HCT116 (cell line): Measurements from ENCODE around the gene PLCD1. TPM values are rescaled to one million over a fixed set of nuclear protein-coding genes. Genes with fewer than 3 reads are reported as not detected.

Source experiments
- ATAC-seq: fragments of 200-7000 bp; cut with Tn5 transposase; 2 replicates; pipeline ENCODE4 v1.9.1; 2020; ENCODE audit warnings: mild to moderate bottlenecking, moderate library complexity
- BruUV-seq: library from RNA; stranded (reverse); fragments of 400-500 nt; replicated peaks from 2 replicates; lab custom pipeline; 2021; lab: Mats Ljungman, UMichigan
- CTCF ChIA-PET: fragments of 300-600 bp; sonication (Branson Sonifier 250); formaldehyde crosslinking; loops from one replicate; lab custom pipeline; 2021; ENCODE audit warnings: antibody characterized with exemption; lab: Charles Lee
- POLR2A ChIA-PET: fragments of 300-600, 350-600 bp; sonication (Branson Sonifier 250); formaldehyde crosslinking; loops from one replicate; lab custom pipeline; 2021; ENCODE audit warnings: antibody characterized with exemption; lab: Charles Lee
- RAD21 ChIA-PET, 2 experiments: fragments of 300-600 bp; sonication (Branson Sonifier 250); formaldehyde crosslinking; loops; one replicate each; lab custom pipeline; 2023; ENCODE audit warnings: low total read pairs in 2 of 2; ENCODE audit not compliant: uncharacterized antibody in 2 of 2, unreplicated experiment in 2 of 2, low non-redundant PET in 1 of 2; lab: Charles Lee
- DNase-seq: peaks from one replicate; pipeline ENCODE4 v3.0.0-alpha.2; 2010; ENCODE audit warnings: low read depth, low spot score
- H2AFZ ChIP-seq: fragments of 200-600 bp; shearing (Covaris generic), sonication (generic); 2 replicates; pipeline ENCODE4 v1.6.1; 2017; ENCODE audit warnings: low read depth, mixed run types, mixed read lengths, antibody characterized with exemption, low read length; ENCODE audit not compliant: poor library complexity, severe bottlenecking
- H3K27ac ChIP-seq: 2 replicates; pipeline ENCODE4 v1.5.1; 2012; ENCODE audit warnings: low read depth, low read length
- H3K27me3 ChIP-seq: fragments of 200-600 bp; sonication (generic); 2 replicates; pipeline ENCODE4 v1.6.1; 2016; ENCODE audit warnings: mixed run types, low read length, mixed read lengths; ENCODE audit not compliant: insufficient read depth
- H3K36me3 ChIP-seq, 2 experiments: fragments of 200-500 bp in 1 of 2; fragments of 200-600 bp in 1 of 2; sonication (Bioruptor generic) in 1 of 2; sonication (generic) in 1 of 2; 2 replicates each; pipeline versions ENCODE4 v1.5.1 to v1.6.1; 2014 to 2016; ENCODE audit warnings: low read length in 2 of 2, inconsistent platforms in 1 of 2, mixed read lengths in 1 of 2, mixed run types in 1 of 2; ENCODE audit not compliant: insufficient read depth in 2 of 2, control insufficient read depth in 1 of 2
- H3K4me1 ChIP-seq, 2 experiments: fragments of 200-600 bp in 1 of 2; sonication (generic) in 1 of 2; 2 replicates each; pipeline versions ENCODE4 v1.5.1 to v1.6.1; 2012 to 2017; ENCODE audit warnings: low read length in 2 of 2, inconsistent platforms in 1 of 2, mild to moderate bottlenecking in 1 of 2, mixed read lengths in 1 of 2, mixed run types in 1 of 2, moderate library complexity in 1 of 2; ENCODE audit not compliant: insufficient read depth in 2 of 2, control insufficient read depth in 1 of 2
- H3K4me2 ChIP-seq: fragments of 200-600 bp; sonication (generic); 2 replicates; pipeline ENCODE4 v1.6.1; 2017; ENCODE audit warnings: mixed run types, low read length, mixed read lengths
- H3K4me3 ChIP-seq, 2 experiments: fragments of 200-600 bp in 1 of 2; sonication (generic) in 1 of 2; replicated peaks in 1 of 2; 2 replicates each; pipeline ENCODE4 v1.5.1; 2011 to 2016; ENCODE audit warnings: low read length in 2 of 2, control low read depth in 1 of 2, low read depth in 1 of 2, mild to moderate bottlenecking in 1 of 2, mixed read lengths in 1 of 2, mixed run types in 1 of 2
- H3K79me2 ChIP-seq: fragments of 200-600 bp; sonication (generic); 2 replicates; pipeline ENCODE4 v1.6.1; 2017; ENCODE audit warnings: mild to moderate bottlenecking, mixed run types, low read length, moderate library complexity, mixed read lengths; ENCODE audit not compliant: insufficient read depth
- H3K9ac ChIP-seq: fragments of 200-600 bp; sonication (generic); 2 replicates; pipeline ENCODE4 v1.6.1; 2016; ENCODE audit warnings: low read length, mixed read lengths
- H3K9me2 ChIP-seq: fragments of 200-600 bp; sonication (generic), shearing (Covaris generic); 2 replicates; pipeline ENCODE4 v1.6.1; 2017; ENCODE audit warnings: mixed run types, mild to moderate bottlenecking, moderate library complexity; ENCODE audit not compliant: insufficient read depth
- H3K9me3 ChIP-seq, 2 experiments: fragments of 200-500 bp in 1 of 2; fragments of 200-600 bp in 1 of 2; sonication (Bioruptor generic) in 1 of 2; sonication (generic) in 1 of 2; 2 replicates each; pipeline ENCODE4 v1.6.1; 2014 to 2017; ENCODE audit warnings: low read length in 2 of 2, mixed read lengths in 2 of 2, inconsistent platforms in 1 of 2, low read depth in 1 of 2, mild to moderate bottlenecking in 1 of 2, mixed run types in 1 of 2, moderate library complexity in 1 of 2; ENCODE audit not compliant: control insufficient read depth in 1 of 2, insufficient read depth in 1 of 2
- H4K20me1 ChIP-seq: fragments of 200-600 bp; sonication (generic), shearing (Covaris generic); 2 replicates; pipeline ENCODE4 v1.6.1; 2017; ENCODE audit warnings: mixed run types, mild to moderate bottlenecking, moderate library complexity; ENCODE audit not compliant: insufficient read depth
- CBX3 ChIP-seq: IDR thresholded peaks from 2 replicates; pipeline ENCODE4 v1.6.1; 2012; ENCODE audit warnings: low read depth
- CEBPB ChIP-seq: IDR thresholded peaks from 2 replicates; pipeline ENCODE4 v1.6.1; 2012; ENCODE audit warnings: low read depth
- EGR1 ChIP-seq: IDR thresholded peaks from 2 replicates; pipeline ENCODE4 v1.6.1; 2012; ENCODE audit warnings: low read depth
- ELF1 ChIP-seq: IDR thresholded peaks from 2 replicates; pipeline ENCODE4 v1.6.1; 2012; ENCODE audit warnings: low read depth, borderline replicate concordance
- EZH2 ChIP-seq: fragments of 200-600 bp; sonication (generic); IDR thresholded peaks from 2 replicates; pipeline ENCODE4 v1.6.1; 2017; ENCODE audit warnings: antibody characterized with exemption, mixed run types
- FOSL1 ChIP-seq: IDR thresholded peaks from 2 replicates; pipeline ENCODE4 v1.6.1; 2012; ENCODE audit warnings: low read depth
- JUND ChIP-seq: IDR thresholded peaks from 2 replicates; pipeline ENCODE4 v1.6.1; 2012
- MAX ChIP-seq: IDR thresholded peaks from 2 replicates; pipeline ENCODE4 v1.6.1; 2012
- POLR2A ChIP-seq: IDR thresholded peaks from 2 replicates; pipeline ENCODE4 v1.7.0; 2011; ENCODE audit warnings: borderline replicate concordance; ENCODE audit not compliant: insufficient read depth, insufficient read length; ENCODE audit errors: extremely low read depth
- POLR2AphosphoS5 ChIP-seq: IDR thresholded peaks from 2 replicates; pipeline ENCODE4 v1.6.1; 2011; ENCODE audit warnings: mild to moderate bottlenecking, low read depth, low read length, moderate library complexity
- RAD21 ChIP-seq: IDR thresholded peaks from 2 replicates; pipeline ENCODE4 v1.6.1; 2012; ENCODE audit warnings: low read depth, mild to moderate bottlenecking
- SIN3A ChIP-seq: IDR thresholded peaks from 2 replicates; pipeline ENCODE4 v1.6.1; 2012; ENCODE audit warnings: low read depth
- SP1 ChIP-seq: IDR thresholded peaks from 2 replicates; pipeline ENCODE4 v1.6.1; 2012; ENCODE audit warnings: low read depth
- SRF ChIP-seq: IDR thresholded peaks from 2 replicates; pipeline ENCODE4 v1.6.1; 2012; ENCODE audit warnings: low read depth
- TCF7L2 ChIP-seq: IDR thresholded peaks from 2 replicates; pipeline ENCODE4 v1.7.0; 2011; ENCODE audit warnings: borderline replicate concordance, inconsistent platforms; ENCODE audit not compliant: insufficient read depth, insufficient read length; ENCODE audit errors: extremely low read depth
- YY1 ChIP-seq: IDR thresholded peaks from 2 replicates; pipeline ENCODE4 v1.6.1; 2011; ENCODE audit warnings: low read length, low read depth, moderate library complexity, mild to moderate bottlenecking; ENCODE audit not compliant: insufficient replicate concordance; ENCODE audit errors: extremely low read depth
- ZNF274 ChIP-seq: fragments of 200-500 bp; sonication (Bioruptor generic); IDR thresholded peaks from 2 replicates; pipeline ENCODE4 v1.6.1; 2014; ENCODE audit warnings: mild to moderate bottlenecking, low read depth, low read length, inconsistent platforms
- intact Hi-C: fragments of 100-400 bp; cut with micrococcal nuclease; formaldehyde crosslinking; loops from 2 replicates; pipeline ENCODE4 v1.10.0; 2022
- total RNA-seq: library from RNA; stranded (reverse); gene quantifications from one replicate; pipeline ENCODE4 v1.2.1, GENCODE V29; 2021; ENCODE audit not compliant: unreplicated experiment
- TF ChIP-seq, protein P1 (sequence below): IDR thresholded peaks from 2 replicates; pipeline ENCODE4 v1.6.1; 2012
- TF ChIP-seq, protein P2 (sequence below), 3 experiments: fragments of 200-600 bp in 1 of 3; sonication (generic) in 1 of 3; IDR thresholded peaks in 2 of 3; conservative IDR thresholded peaks in 1 of 3; 2 replicates each; pipeline ENCODE4 v1.5.1; 2012 to 2017; ENCODE audit warnings: low read depth in 2 of 3, low read length in 2 of 3, antibody characterized with exemption in 1 of 3, borderline replicate concordance in 1 of 3, control low read depth in 1 of 3, mild to moderate bottlenecking in 1 of 3, mixed read lengths in 1 of 3, mixed run types in 1 of 3, moderate library complexity in 1 of 3; ENCODE audit not compliant: insufficient read depth in 1 of 3
- TF ChIP-seq, protein P3 (sequence below): IDR thresholded peaks from 2 replicates; pipeline ENCODE4 v1.6.1; 2011; ENCODE audit warnings: mild to moderate bottlenecking, low read length, moderate library complexity; ENCODE audit not compliant: insufficient replicate concordance; ENCODE audit errors: extremely low read depth

Gene PLCD1
- total RNA-seq, 1 experiment from 2014 or later, result 15.9 TPM

DNA sequence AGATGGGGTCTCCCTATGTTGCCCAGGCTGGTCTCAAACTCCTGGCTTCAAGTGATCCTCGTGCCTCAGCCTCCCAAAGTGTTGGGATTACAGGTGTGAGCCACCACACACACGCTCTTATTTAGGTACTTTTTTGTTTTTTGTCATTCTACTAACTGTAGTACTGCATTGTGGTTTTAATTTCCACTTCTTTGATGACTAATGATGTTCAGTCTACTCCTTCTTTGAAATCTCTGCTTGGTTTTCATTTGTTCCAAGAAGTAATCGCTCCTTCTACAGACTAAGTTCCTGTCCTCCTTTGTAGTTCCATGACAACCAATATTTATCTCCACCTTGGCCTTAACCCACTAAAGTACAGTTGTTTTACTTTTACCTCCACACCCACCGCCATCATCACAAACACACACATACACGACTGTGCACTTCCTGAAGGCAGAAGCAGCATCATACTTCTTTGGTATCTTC is 9.0 kb upstream of the PLCD1 start:
- no TSS peak for BruUV-seq
- Histone ChIP-seq H3K9me3 (no peaks in the 10 kb centered on the region), H3K79me2 (no peaks in the 10 kb centered on the region), H3K4me1 (no peaks in the 10 kb centered on the region), H4K20me1 (no peaks in the 10 kb centered on the region), H3K4me3 (no peak overlapping the region), H3K4me2 (no peak overlapping the region), H2AFZ (no peak overlapping the region), H3K27me3 (no peaks in the 10 kb centered on the region), H3K36me3 (no peaks in the 10 kb centered on the region), H3K27ac (no peak overlapping the region), H3K9me2 (no peaks in the 10 kb centered on the region), H3K9ac (no peak overlapping the region)
- intact Hi-C loops, result no loop called here
- CTCF ChIA-PET, result no interaction called here
- ATAC-seq (no peak), DNase-seq (no peak)
- TF ChIP-seq RAD21 (no peak), TCF7L2 (no peak), SIN3A (no peak), FOSL1 (no peak), JUND (no peak), YY1 (no peak), EGR1 (no peak), POLR2A (no peak), CEBPB (no peak), MAX (no peak), CBX3 (no peak), SRF (no peak), EZH2 (no peak), ELF1 (no peak), POLR2AphosphoS5 (no peak), ZNF274 (no peak), SP1 (no peak)
- TF ChIP-seq, protein P1, sequence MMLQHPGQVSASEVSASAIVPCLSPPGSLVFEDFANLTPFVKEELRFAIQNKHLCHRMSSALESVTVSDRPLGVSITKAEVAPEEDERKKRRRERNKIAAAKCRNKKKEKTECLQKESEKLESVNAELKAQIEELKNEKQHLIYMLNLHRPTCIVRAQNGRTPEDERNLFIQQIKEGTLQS, result no peak
- TF ChIP-seq, protein P2, sequence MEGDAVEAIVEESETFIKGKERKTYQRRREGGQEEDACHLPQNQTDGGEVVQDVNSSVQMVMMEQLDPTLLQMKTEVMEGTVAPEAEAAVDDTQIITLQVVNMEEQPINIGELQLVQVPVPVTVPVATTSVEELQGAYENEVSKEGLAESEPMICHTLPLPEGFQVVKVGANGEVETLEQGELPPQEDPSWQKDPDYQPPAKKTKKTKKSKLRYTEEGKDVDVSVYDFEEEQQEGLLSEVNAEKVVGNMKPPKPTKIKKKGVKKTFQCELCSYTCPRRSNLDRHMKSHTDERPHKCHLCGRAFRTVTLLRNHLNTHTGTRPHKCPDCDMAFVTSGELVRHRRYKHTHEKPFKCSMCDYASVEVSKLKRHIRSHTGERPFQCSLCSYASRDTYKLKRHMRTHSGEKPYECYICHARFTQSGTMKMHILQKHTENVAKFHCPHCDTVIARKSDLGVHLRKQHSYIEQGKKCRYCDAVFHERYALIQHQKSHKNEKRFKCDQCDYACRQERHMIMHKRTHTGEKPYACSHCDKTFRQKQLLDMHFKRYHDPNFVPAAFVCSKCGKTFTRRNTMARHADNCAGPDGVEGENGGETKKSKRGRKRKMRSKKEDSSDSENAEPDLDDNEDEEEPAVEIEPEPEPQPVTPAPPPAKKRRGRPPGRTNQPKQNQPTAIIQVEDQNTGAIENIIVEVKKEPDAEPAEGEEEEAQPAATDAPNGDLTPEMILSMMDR (IDR thresholded peaks at IDR 0.05 in 2 of 3, conservative IDR thresholded peaks at IDR 0.05 in 1 of 3; ENCODE audit: borderline replicate concordance in 1 of 3, insufficient read depth in 1 of 3, low read depth in 2 of 3, low read length in 2 of 3), result no peak
- TF ChIP-seq, protein P3, sequence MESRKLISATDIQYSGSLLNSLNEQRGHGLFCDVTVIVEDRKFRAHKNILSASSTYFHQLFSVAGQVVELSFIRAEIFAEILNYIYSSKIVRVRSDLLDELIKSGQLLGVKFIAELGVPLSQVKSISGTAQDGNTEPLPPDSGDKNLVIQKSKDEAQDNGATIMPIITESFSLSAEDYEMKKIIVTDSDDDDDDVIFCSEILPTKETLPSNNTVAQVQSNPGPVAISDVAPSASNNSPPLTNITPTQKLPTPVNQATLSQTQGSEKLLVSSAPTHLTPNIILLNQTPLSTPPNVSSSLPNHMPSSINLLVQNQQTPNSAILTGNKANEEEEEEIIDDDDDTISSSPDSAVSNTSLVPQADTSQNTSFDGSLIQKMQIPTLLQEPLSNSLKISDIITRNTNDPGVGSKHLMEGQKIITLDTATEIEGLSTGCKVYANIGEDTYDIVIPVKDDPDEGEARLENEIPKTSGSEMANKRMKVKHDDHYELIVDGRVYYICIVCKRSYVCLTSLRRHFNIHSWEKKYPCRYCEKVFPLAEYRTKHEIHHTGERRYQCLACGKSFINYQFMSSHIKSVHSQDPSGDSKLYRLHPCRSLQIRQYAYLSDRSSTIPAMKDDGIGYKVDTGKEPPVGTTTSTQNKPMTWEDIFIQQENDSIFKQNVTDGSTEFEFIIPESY, result no peak
- POLR2A ChIA-PET, result no interaction called here
- RAD21 ChIA-PET, result no interaction called here
